Prostate gland (tissue), 2 donors: Measurements from ENCODE around the gene ANGPT4. TPM values are rescaled to one million over a fixed set of nuclear protein-coding genes. Genes with fewer than 3 reads are reported as not detected.

Experiments
- DNase-seq: peaks from one replicate; pipeline ENCODE4 v3.0.0-alpha.2; 2019; ENCODE audit warnings: low spot score
- H3K27ac ChIP-seq, 2 donors: fragments of 200-600 bp; sonication (generic); 2 replicates each; pipeline ENCODE4 v1.5.1; 2017 to 2019
- H3K27me3 ChIP-seq: fragments of 200-600 bp; sonication (generic); replicated peaks from 2 replicates; pipeline ENCODE4 v1.5.1; 2019; ENCODE audit not compliant: insufficient read depth
- H3K36me3 ChIP-seq, 2 donors: fragments of 200-600 bp; sonication (generic); 1 replicate in 1 of 2; 2 replicates in 1 of 2; pipeline versions ENCODE4 v1.5.1 to v1.8.1; 2017 to 2019
- H3K4me1 ChIP-seq: fragments of 200-600 bp; sonication (generic); replicated peaks from 2 replicates; pipeline ENCODE4 v1.5.1; 2019
- H3K4me3 ChIP-seq, 2 donors: fragments of 200-600 bp; sonication (generic); 2 replicates each; pipeline ENCODE4 v1.5.1; 2017 to 2019
- H3K9me3 ChIP-seq: fragments of 200-600 bp; sonication (generic); 2 replicates; pipeline ENCODE4 v1.5.1; 2017
- POLR2A ChIP-seq: fragments of 450-650 bp; IDR thresholded peaks from one replicate; pipeline ENCODE4 v1.6.1; 2016; ENCODE audit warnings: antibody characterized with exemption, mild to moderate bottlenecking
- POLR2AphosphoS5 ChIP-seq: sonication (generic); formaldehyde crosslinking; IDR thresholded peaks from one replicate; pipeline ENCODE4 v1.6.1; 2017; ENCODE audit warnings: antibody characterized with exemption
- WGBS: methylation state at CpG from one replicate; pipeline ENCODE4 v1.1.5; 2018; 5-methylcytosine and 5-hydroxymethylcytosine counted together
- intact Hi-C: fragments of 100-400 bp; cut with DNase I; formaldehyde crosslinking; loops from one replicate; pipeline ENCODE4 v1.14.2; 2022
- total RNA-seq, 2 donors: library from RNA; depleted of rRNA; stranded (reverse); fragments of >200 nt; gene quantifications; one replicate each; pipeline ENCODE4 v1.1.0, GENCODE V29; 2016
- TF ChIP-seq, protein P1 (sequence below), 4 experiments: fragments of 200-600 bp in 2 of 4; fragments of 450-650 bp in 2 of 4; sonication (generic) in 2 of 4; IDR thresholded peaks; 1 replicate in 3 of 4; 2 replicates in 1 of 4; pipeline ENCODE4 v1.5.1; 2016 to 2019; ENCODE audit warnings: antibody characterized with exemption in 4 of 4, mild to moderate bottlenecking in 2 of 4, moderate library complexity in 2 of 4

Gene ANGPT4
- total RNA-seq, 2 donors from 2014 or later, result 0.27 to 1.2 TPM

DNA sequence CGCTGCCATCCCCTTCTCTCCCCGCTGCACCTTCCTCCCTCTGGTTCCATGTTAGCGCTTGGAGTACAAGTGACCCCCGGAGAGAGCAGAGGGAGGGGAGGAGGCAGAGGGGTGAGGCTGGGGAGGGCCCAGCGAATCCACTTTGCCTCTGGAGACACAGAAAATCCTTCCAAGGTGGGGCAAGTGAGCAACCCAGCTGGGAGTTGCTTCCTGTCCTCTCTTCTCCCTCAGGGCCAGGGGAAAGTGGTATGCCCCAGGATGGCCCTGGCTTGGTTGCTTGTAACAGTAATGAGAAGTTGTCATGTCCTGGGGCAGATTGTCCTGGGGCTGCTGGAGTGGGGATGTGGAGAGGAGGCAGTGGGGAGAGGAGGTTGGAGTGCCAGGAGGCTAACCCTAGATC, 691 bp upstream of the ANGPT4 start:
- DNase-seq, result no peak
- intact Hi-C loops, result no loop called here
- Histone ChIP-seq H3K27ac (no peak overlapping the region), H3K9me3 (no peaks in the 10 kb centered on the region), H3K4me1 (no peaks in the 10 kb centered on the region), H3K27me3 (no peaks in the 10 kb centered on the region), H3K36me3 (no peaks in the 10 kb centered on the region), H3K4me3 (no peak overlapping the region)
- TF ChIP-seq POLR2A (no peak), POLR2AphosphoS5 (no peak)
- TF ChIP-seq, protein P1, sequence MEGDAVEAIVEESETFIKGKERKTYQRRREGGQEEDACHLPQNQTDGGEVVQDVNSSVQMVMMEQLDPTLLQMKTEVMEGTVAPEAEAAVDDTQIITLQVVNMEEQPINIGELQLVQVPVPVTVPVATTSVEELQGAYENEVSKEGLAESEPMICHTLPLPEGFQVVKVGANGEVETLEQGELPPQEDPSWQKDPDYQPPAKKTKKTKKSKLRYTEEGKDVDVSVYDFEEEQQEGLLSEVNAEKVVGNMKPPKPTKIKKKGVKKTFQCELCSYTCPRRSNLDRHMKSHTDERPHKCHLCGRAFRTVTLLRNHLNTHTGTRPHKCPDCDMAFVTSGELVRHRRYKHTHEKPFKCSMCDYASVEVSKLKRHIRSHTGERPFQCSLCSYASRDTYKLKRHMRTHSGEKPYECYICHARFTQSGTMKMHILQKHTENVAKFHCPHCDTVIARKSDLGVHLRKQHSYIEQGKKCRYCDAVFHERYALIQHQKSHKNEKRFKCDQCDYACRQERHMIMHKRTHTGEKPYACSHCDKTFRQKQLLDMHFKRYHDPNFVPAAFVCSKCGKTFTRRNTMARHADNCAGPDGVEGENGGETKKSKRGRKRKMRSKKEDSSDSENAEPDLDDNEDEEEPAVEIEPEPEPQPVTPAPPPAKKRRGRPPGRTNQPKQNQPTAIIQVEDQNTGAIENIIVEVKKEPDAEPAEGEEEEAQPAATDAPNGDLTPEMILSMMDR (IDR thresholded peaks at IDR 0.05), result no peak
- WGBS, result 51% methylated on average over 5 of the region's 5 CpGs

DNA sequence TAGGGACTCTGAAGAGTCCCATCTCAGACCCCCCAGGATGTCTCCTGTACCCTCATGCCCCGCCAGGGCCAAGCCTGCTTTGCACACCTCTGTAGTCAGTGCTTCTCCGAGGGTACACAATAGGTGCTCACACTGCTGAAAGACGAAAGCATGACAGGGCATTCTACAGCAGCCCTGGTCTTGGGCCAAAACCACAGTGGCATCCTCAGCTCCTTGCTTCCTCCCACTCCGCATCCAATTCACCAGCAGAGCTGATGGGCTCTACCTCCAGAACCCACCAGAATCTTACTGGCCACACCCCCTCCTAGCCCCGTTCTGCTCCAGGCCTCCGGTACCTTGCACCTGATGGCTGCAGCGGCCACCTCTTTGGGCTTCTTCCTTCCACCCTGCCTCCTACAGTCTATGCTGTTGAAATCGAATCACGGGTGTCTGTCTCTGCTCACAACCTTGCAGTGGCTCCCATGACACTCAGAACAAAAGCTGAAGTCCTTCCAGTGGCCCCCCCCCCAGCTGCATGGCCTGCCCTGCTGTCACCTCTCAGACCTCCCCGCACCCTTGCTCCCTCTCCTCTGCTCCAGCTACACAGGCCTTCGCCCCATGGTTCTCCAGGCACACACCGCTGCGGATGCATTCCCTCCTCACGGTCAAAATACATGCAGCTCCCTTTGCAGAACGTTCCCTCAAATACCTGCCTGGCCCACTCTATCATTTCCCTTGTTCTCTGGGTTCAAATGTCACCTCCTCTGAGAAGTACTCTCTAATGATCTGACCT, 1.2 kb downstream of the ANGPT4 start:
- intact Hi-C loops, result no loop called here
- H3K4me1 ChIP-seq, result no peaks in the 10 kb centered on the region
- no peaks in the 10 kb centered on the region for H3K9me3 ChIP-seq
- 69% methylated on average over 15 of the region's 15 CpGs for WGBS
- TF ChIP-seq POLR2A (no peak), POLR2AphosphoS5 (no peak)
- TF ChIP-seq, protein P1 (IDR thresholded peaks at IDR 0.05), result no peak
- no peaks in the 10 kb centered on the region for H3K36me3 ChIP-seq
- no peak overlapping the region for H3K4me3 ChIP-seq
- no peaks in the 10 kb centered on the region for H3K27me3 ChIP-seq
- no peak overlapping the region for H3K27ac ChIP-seq
- no peak for DNase-seq

DNA sequence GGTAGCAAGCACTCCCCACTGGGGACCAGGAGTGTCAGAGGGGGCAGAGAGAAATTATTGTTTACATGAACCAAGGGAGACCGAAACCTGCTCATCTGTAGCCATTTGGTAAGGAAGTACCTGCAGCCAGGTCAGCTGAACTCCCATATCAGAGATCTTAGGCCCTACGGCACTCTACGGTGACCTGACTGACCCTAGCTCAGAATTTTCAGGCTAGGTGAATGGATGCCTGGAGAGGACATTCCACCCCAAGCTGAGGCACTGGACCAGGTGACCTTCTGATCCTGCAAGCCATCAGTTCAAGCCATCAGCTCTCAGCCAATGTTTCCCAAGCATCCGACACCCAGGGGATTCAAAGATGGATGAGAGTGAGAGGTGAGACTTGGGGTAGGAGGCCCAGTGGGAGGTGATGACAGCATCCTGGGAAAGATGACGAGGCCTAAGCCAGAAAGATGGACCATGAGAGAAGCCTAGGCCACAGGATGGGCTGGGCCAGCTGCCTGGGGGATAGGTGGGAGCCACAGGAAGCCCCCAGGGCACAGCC, 2.8 kb downstream of the ANGPT4 start:
- H3K4me1 ChIP-seq, result no peaks in the 10 kb centered on the region
- H3K9me3 ChIP-seq, result no peaks in the 10 kb centered on the region
- H3K4me3 ChIP-seq, result no peak overlapping the region
- H3K27ac ChIP-seq, result no peak overlapping the region
- H3K36me3 ChIP-seq, result no peaks in the 10 kb centered on the region
- TF ChIP-seq POLR2AphosphoS5, result no peak
- no peak for TF ChIP-seq POLR2A
- TF ChIP-seq, protein P1 (IDR thresholded peaks at IDR 0.05), result no peak
- DNase-seq, result no peak
- WGBS, result 92% methylated on average over 5 of the region's 5 CpGs
- no peaks in the 10 kb centered on the region for H3K27me3 ChIP-seq
- intact Hi-C loops, result no loop called here

DNA sequence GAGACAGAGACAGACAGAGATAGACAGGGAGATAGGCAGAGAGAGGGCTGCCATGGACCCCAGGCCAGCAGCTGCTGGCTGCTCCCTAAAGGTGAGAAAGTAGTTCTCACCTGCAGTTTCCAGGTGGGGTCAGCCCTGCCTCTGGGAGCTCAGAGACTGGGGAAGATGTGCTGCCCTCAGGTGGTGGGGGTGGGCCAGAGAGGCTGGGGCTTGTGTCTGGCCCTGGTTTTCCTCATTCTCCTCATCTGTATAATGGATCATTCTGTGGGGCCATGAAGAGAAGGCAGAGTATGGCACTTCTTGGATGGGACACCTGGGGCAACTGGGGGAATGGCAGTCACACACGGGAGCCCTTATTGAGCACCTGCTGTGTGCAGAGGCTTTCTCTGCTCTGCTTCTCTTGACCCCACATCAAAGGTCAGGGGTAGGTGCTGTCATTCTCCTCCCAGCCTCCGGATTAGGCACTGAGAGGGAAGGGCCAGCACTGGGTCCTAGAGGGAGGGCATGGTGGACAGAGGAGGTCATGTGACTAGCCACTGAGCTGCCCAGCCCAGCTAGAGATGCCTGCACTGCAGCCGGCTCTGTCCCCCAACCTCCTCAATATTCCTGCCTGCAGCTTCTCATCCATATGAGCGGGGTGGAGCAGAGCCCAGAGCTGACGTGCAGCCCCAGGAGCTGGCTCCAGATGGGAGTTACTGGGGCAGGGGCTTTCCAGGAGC, 4.1 kb downstream of the ANGPT4 start:
- no peak for TF ChIP-seq POLR2AphosphoS5
- TF ChIP-seq, protein P1 (IDR thresholded peaks at IDR 0.05), result no peak
- TF ChIP-seq POLR2A, result no peak
- Histone ChIP-seq H3K4me3 (no peak overlapping the region), H3K27me3 (no peaks in the 10 kb centered on the region), H3K4me1 (no peaks in the 10 kb centered on the region), H3K9me3 (no peaks in the 10 kb centered on the region), H3K36me3 (no peaks in the 10 kb centered on the region), H3K27ac (no peak overlapping the region)
- WGBS, result 58% methylated on average over 5 of the region's 5 CpGs
- intact Hi-C loops, result no loop called here
- no peak for DNase-seq
